OCI-LY1 (cell line): ENCODE measurements around the gene WSCD2.
A peak's percentile ranks its signal among the peaks of the same experiment; 100 is the strongest.

Experiments
- H2AFZ ChIP-seq: fragments of 200-600 bp; sonication (generic), shearing (Covaris generic); 2 replicates; pipeline ENCODE4 v1.6.0; 2014; ENCODE audit warnings: antibody characterized with exemption, mild to moderate bottlenecking, low read length
- H3F3A ChIP-seq: fragments of 200-600 bp; sonication (generic), shearing (Covaris generic); 2 replicates; pipeline ENCODE4 v1.6.0; 2014; ENCODE audit warnings: mild to moderate bottlenecking, antibody characterized with exemption, low read length, moderate library complexity; ENCODE audit not compliant: insufficient read depth
- H3K27ac ChIP-seq: fragments of 200-600 bp; sonication (generic); 2 replicates; pipeline ENCODE4 v1.5.1; 2014; ENCODE audit warnings: low read length, mixed run types, mild to moderate bottlenecking, low read depth; ENCODE audit not compliant: poor library complexity, severe bottlenecking
- H3K27me3 ChIP-seq: fragments of 200-600 bp; sonication (generic); 2 replicates; pipeline ENCODE4 v1.6.0; 2014; ENCODE audit warnings: antibody characterized with exemption, mild to moderate bottlenecking, low read length, moderate library complexity; ENCODE audit not compliant: insufficient read depth
- H3K36me3 ChIP-seq: fragments of 200-600 bp; sonication (generic); 2 replicates; pipeline ENCODE4 v1.6.1; 2014; ENCODE audit warnings: mild to moderate bottlenecking, antibody characterized with exemption, low read length, moderate library complexity, mixed read lengths; ENCODE audit not compliant: insufficient read depth
- H3K4me1 ChIP-seq: fragments of 200-600 bp; sonication (generic); 2 replicates; pipeline ENCODE4 v1.5.1; 2014; ENCODE audit warnings: mild to moderate bottlenecking, low read length, moderate library complexity; ENCODE audit not compliant: insufficient read depth, severe bottlenecking
- H3K4me2 ChIP-seq: fragments of 200-600 bp; sonication (generic), shearing (Covaris generic); 2 replicates; pipeline ENCODE4 v1.6.1; 2014; ENCODE audit warnings: low read length
- H3K4me3 ChIP-seq: fragments of 200-600 bp; sonication (generic); 2 replicates; pipeline ENCODE4 v1.5.1; 2014; ENCODE audit warnings: low read length, low read depth, mild to moderate bottlenecking, mixed read lengths; ENCODE audit not compliant: poor library complexity, severe bottlenecking
- H3K79me2 ChIP-seq: fragments of 200-600 bp; shearing (Covaris generic); 2 replicates; pipeline ENCODE4 v1.6.1; 2016; ENCODE audit warnings: mixed run types, low read length, mixed read lengths; ENCODE audit not compliant: insufficient read depth
- H3K9ac ChIP-seq: fragments of 200-600 bp; sonication (generic), shearing (Covaris generic); 2 replicates; pipeline ENCODE4 v1.6.1; 2014; ENCODE audit warnings: mild to moderate bottlenecking, low read length, mixed read lengths
- H3K9me2 ChIP-seq: fragments of 200-600 bp; sonication (generic), shearing (Covaris generic); 2 replicates; pipeline ENCODE4 v1.6.1; 2014; ENCODE audit warnings: low read depth, mild to moderate bottlenecking, low read length, mixed read lengths
- H3K9me3 ChIP-seq: fragments of 200-600 bp; shearing (Covaris generic); 2 replicates; pipeline ENCODE4 v1.6.1; 2014; ENCODE audit warnings: low read length, mixed read lengths
- H4K20me1 ChIP-seq: fragments of 200-600 bp; sonication (generic), shearing (Covaris generic); 2 replicates; pipeline ENCODE4 v1.6.0; 2016; ENCODE audit warnings: mild to moderate bottlenecking, low read length; ENCODE audit not compliant: insufficient read depth
- CTCF ChIP-seq: fragments of 200-600 bp; sonication (generic), shearing (Covaris generic); IDR thresholded peaks from 2 replicates; pipeline ENCODE4 v1.5.1; 2017; ENCODE audit warnings: mild to moderate bottlenecking, antibody characterized with exemption, low read length, moderate library complexity, mixed read lengths
- EZH2 ChIP-seq: fragments of 200-600 bp; sonication (generic), shearing (Covaris generic); IDR thresholded peaks from 2 replicates; pipeline ENCODE4 v1.8.0; 2017; ENCODE audit warnings: borderline replicate concordance, mixed run types, mild to moderate bottlenecking, antibody characterized with exemption, low read length, moderate library complexity, mixed read lengths

Gene WSCD2

GRCh38 chr12:108193917-108194316 lies 64.8 kb downstream of the WSCD2 start:
- H3K27ac ChIP-seq: no peak overlapping the region

GRCh38 chr12:108194585-108194984 lies 65.5 kb downstream of the WSCD2 start:
- no peaks in the 10 kb centered on the region for H3K27me3 ChIP-seq
- no peaks in the 10 kb centered on the region for H3K4me1 ChIP-seq
- H3K9me3 ChIP-seq: no peaks in the 10 kb centered on the region
- no peak overlapping the region for H3K4me2 ChIP-seq
- no peaks in the 10 kb centered on the region for H4K20me1 ChIP-seq
- no peaks in the 10 kb centered on the region for H3K79me2 ChIP-seq
- no peaks in the 10 kb centered on the region for H3F3A ChIP-seq
- H2AFZ ChIP-seq: no peak overlapping the region
- no peaks in the 10 kb centered on the region for H3K9me2 ChIP-seq
- H3K4me3 ChIP-seq: no peak overlapping the region
- TF ChIP-seq EZH2: no peak
- no peak for TF ChIP-seq CTCF
- H3K27ac ChIP-seq: no peak overlapping the region
- H3K36me3 ChIP-seq: no peaks in the 10 kb centered on the region
- no peak overlapping the region for H3K9ac ChIP-seq

More at GRCh38 chr12:108193917-108194316, 64.8 kb downstream of the WSCD2 start:
- Histone ChIP-seq H4K20me1 (no peaks in the 10 kb centered on the region), H3K9me3 (no peaks in the 10 kb centered on the region), H3K4me2 (no peak overlapping the region), H3F3A (no peaks in the 10 kb centered on the region), H2AFZ (no peak overlapping the region), H3K4me3 (no peak overlapping the region), H3K4me1 (no peaks in the 10 kb centered on the region), H3K9ac (no peak overlapping the region), H3K36me3 (no peaks in the 10 kb centered on the region), H3K9me2 (no peaks in the 10 kb centered on the region), H3K79me2 (no peaks in the 10 kb centered on the region), H3K27me3 (no peaks in the 10 kb centered on the region)
- TF ChIP-seq EZH2: no peak
- TF ChIP-seq CTCF: peak; percentile 57

GRCh38 chr12:108196319-108196718 lies 67.2 kb downstream of the WSCD2 start:
- Histone ChIP-seq H4K20me1 (no peaks in the 10 kb centered on the region), H3K27me3 (no peaks in the 10 kb centered on the region), H3F3A (no peaks in the 10 kb centered on the region), H3K36me3 (no peaks in the 10 kb centered on the region), H3K79me2 (no peaks in the 10 kb centered on the region), H3K4me2 (no peak overlapping the region), H3K9ac (no peak overlapping the region), H3K9me3 (no peaks in the 10 kb centered on the region), H3K4me1 (no peaks in the 10 kb centered on the region), H2AFZ (no peak overlapping the region), H3K9me2 (no peaks in the 10 kb centered on the region), H3K4me3 (no peak overlapping the region), H3K27ac (no peak overlapping the region)
- TF ChIP-seq EZH2: no peak
- TF ChIP-seq CTCF: no peak
